A673 (cell line): ENCODE results near the gene OR10G7.

ENCODE experiments used
- CTCF ChIP-seq: fragments of 300-800, 200-600 bp; sonication (generic); conservative IDR thresholded peaks from 2 replicates; pipeline ENCODE4 v1.5.1; 2017; ENCODE audit warnings: low read depth, mild to moderate bottlenecking, antibody characterized with exemption, low read length, moderate library complexity, mixed read lengths
- EZH2 ChIP-seq: fragments of 200-600 bp; sonication (generic); IDR thresholded peaks from 2 replicates; pipeline ENCODE4 v1.6.1; 2017; ENCODE audit warnings: borderline replicate concordance, low read depth, mild to moderate bottlenecking, mixed read lengths, antibody characterized with exemption, low read length; ENCODE audit not compliant: poor library complexity, severe bottlenecking

- TF ChIP-seq EZH2 (no peak), CTCF (no peak)
Measured at GRCh38 chr11:123995119-123995518, 46.0 kb downstream of the OR10G7 start, which contains the start of gene OR10G6.
